Upper lobe of left lung (tissue), 4 donors: ENCODE measurements around the gene AMDHD1.

Experiments used
- POLR2A ChIP-seq, 4 donors: fragments of 450-650 bp; IDR thresholded peaks; one replicate each; pipeline ENCODE4 v1.5.1; 2016 to 2017; ENCODE audit warnings: antibody characterized with exemption in 4 of 4, mild to moderate bottlenecking in 2 of 4
- TF ChIP-seq, protein P1 (sequence below), 6 experiments: fragments of 450-650 bp in 4 of 6; fragments of 200-600 bp in 2 of 6; sonication (generic) in 2 of 6; IDR thresholded peaks; one replicate each; pipeline ENCODE4 v1.5.1; 2016 to 2019; ENCODE audit warnings: antibody characterized with exemption in 6 of 6

DNA sequence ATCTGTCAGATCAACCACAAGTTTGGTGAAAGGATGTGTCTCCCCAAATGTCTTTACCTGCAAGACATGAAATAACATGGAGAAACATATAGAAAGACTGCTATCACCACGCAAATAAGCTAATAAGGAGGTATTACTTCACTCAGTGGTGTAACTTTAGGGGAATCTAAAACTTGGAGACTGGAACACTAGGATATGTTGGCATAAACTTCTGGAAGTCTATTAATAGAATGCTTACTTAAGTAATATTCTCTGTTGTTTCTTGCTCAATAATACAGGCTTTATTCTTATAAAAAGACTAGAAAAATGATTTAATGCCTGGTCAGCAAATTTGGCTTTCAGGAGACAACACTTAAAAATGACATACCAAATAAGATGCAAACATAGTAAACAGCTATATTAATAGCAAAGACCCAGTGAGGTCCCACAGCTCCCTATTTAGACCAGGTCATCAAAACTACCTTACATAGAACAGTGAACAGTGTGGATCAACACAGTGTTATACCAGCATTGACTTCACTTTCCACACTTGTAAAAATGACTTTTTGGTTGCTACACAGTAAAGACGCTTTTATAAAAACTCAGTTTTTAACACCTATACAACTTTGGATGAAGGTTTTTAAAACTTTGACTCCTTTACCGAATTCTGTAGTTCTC is 71.9 kb downstream of the AMDHD1 start:
- no peak for TF ChIP-seq POLR2A (IDR thresholded peaks at IDR 0.05)
- TF ChIP-seq, protein P1, sequence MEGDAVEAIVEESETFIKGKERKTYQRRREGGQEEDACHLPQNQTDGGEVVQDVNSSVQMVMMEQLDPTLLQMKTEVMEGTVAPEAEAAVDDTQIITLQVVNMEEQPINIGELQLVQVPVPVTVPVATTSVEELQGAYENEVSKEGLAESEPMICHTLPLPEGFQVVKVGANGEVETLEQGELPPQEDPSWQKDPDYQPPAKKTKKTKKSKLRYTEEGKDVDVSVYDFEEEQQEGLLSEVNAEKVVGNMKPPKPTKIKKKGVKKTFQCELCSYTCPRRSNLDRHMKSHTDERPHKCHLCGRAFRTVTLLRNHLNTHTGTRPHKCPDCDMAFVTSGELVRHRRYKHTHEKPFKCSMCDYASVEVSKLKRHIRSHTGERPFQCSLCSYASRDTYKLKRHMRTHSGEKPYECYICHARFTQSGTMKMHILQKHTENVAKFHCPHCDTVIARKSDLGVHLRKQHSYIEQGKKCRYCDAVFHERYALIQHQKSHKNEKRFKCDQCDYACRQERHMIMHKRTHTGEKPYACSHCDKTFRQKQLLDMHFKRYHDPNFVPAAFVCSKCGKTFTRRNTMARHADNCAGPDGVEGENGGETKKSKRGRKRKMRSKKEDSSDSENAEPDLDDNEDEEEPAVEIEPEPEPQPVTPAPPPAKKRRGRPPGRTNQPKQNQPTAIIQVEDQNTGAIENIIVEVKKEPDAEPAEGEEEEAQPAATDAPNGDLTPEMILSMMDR (IDR thresholded peaks at IDR 0.05): no peak
